ENCODE results near the gene ATP4B.

ATP4B gene

DNA sequence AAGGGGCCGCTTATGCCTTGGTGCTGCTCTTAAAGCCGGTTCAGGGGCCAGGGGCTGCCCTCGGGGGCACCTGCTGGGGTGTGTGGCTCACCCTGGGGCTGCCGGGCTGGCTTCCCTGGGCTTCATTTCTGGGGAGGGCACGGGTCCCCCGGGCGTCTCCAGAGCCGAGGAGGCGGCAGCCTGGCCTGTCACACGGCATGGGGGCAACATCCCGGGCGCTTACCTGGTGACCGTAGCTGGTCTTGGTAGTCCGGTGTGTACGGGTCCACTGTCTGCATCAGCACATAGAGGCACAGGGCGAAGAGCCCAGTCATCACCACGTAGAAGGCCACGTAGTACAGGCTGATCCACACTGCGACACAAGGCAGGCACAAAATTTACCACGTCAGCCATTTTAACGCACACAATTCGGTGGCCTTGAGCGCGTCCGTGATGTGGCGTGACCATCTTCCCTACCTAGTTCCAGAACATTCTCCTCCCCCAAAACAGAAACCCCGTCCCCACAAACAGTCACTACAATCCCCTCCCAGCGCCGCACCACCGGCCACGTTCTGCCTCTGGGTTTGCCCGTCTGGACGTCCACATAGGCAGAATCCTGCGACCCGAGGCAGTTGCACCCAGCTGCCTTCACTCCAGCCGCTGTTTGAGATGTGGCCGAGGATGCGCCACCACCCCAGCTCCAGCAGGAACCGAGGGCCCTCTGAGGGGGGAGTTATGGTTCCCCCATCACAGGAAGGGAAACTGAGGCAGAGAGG is 3.2 kb downstream of the ATP4B start:
- Histone ChIP-seq H3K4me1 (ENCODE audit: insufficient read depth, low read length) (no peaks in the 10 kb centered on the region), H3K9ac (ENCODE audit: low read depth, low read length) (no peak overlapping the region)

DNA sequence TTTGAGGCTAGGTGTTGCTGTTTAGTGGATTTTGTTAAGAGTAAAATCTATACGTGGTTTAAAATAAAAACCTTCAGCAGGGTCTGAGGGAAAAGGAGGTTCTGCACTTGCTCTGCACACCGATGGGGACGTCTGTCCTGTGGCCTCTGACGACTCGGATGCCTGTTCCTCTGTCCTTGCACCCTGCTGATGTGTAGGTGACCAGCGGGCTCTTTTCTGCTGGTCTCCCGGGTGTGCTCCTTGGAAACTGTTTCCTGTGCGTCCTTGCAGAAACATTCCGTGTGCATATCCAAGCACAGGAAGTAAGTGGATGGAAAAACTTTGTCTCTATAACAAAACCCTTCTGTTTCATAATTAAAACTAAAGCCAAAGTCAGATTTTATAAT is 3.8 kb downstream of the ATP4B start:
- Histone ChIP-seq H3K27ac (ENCODE audit: low read length) (no peak overlapping the region), H3K9ac (ENCODE audit: low read depth, low read length) (no peak overlapping the region), H3K36me3 (ENCODE audit: insufficient read depth, low read depth, low read length) (no peaks in the 10 kb centered on the region), H3K4me3 (ENCODE audit: low read length) (no peak overlapping the region), H3K27me3 (ENCODE audit: insufficient read depth, low read length) (no peaks in the 10 kb centered on the region), H3K4me1 (ENCODE audit: insufficient read depth, low read length) (no peaks in the 10 kb centered on the region), H3K9me3 (ENCODE audit: insufficient read depth, low read depth, low read length) (no peaks in the 10 kb centered on the region)

More for the DNA sequence above, 3.2 kb downstream of the ATP4B start:
- H3K27ac ChIP-seq (ENCODE audit: low read length): no peak overlapping the region
- no peaks in the 10 kb centered on the region for H3K27me3 ChIP-seq (ENCODE audit: insufficient read depth, low read length)
- no peaks in the 10 kb centered on the region for H3K9me3 ChIP-seq (ENCODE audit: insufficient read depth, low read depth, low read length)
- no peaks in the 10 kb centered on the region for H3K36me3 ChIP-seq (ENCODE audit: insufficient read depth, low read depth, low read length)
- no peak overlapping the region for H3K4me3 ChIP-seq (ENCODE audit: low read length)

DNA sequence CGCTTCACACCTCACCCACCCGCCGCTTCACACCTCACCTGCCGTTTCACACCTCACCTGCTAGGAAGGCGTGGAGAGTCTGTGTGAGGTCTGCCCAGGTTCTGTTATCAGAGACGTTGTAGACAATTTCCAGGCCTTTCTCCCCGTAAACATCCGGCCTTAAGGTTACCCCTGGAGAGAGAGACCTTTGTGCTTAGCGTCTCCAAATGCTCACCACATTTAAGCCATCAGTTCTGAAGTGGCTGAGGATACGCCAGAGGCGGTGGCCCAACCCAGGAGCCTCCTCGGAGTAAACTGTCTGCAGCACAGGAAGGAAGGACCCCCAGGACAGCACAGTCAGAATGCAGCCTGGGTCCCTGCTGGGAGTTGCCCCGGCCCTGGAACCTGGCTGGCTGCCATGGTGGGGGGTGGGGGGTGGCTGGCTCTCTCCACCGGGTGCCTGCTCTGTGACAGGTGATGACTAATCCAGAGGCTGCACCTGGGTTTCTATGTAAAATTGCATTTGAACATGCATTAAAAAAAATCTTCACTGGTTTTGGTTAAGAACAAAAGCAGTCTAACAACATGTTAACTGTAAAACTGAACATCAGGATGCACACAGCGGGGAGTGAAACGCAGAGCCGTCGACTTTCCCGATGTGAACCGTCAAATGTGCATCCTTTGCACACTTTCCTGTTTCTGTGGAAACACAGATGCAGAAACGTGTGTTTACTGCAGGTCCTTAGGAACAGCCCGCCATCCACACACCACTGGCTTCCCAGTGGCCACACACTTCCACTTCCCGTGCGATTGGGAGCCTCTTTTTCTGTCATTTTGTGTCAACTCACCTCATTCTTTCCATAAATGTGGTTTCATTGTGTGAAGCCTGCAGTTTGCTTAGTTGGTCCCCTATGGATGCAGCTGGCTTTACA is 4.5 kb downstream of the ATP4B start:
- Histone ChIP-seq H3K4me3 (ENCODE audit: low read length) (no peak overlapping the region), H3K4me1 (ENCODE audit: insufficient read depth, low read length) (no peaks in the 10 kb centered on the region), H3K27ac (ENCODE audit: low read length) (no peak overlapping the region), H3K9ac (ENCODE audit: low read depth, low read length) (no peak overlapping the region), H3K9me3 (ENCODE audit: insufficient read depth, low read depth, low read length) (no peaks in the 10 kb centered on the region), H3K36me3 (ENCODE audit: insufficient read depth, low read depth, low read length) (no peaks in the 10 kb centered on the region), H3K27me3 (ENCODE audit: insufficient read depth, low read length) (no peaks in the 10 kb centered on the region)

DNA sequence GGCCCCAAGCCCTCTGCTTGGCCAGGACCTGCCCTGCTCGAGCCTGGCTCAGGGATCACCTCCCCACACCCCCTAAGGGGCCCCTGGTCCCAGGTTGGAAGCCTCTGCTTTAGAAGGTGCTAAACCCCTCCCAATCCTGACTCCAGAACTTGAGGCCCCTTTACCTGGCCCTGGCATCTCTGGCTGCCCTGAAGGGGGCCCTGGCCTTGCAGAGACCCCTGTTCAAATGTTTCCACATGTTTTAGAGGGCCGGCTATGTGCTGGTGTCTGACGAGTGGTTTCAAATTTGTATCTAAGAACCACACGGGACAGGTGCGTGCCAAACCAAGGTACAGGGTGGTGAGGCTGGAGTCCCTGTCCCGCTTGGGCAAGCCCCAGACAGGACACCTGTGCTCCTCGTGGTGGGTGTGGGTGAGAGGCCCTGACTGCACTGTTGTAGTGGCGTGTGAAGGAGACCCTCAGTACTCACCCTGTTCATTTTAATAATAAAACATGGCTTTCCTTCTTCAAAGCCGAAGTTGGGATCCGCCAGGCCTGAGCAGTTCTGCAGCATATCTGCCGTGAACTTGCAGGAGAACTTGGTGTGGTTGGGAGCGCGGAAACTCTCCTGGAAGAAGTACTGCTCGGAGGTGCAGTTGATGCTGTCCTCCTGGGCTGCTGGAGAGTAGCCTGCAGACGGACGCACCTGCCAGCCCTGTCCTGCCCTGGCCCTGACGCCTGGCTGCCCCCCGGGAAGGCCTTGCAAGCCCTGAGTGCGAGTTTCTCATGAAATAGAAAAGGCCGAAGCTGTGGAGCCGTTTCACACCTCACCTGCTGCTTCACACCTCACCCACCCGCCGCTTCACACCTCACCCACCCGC is 5.4 kb downstream of the ATP4B start:
- Histone ChIP-seq H3K9me3 (ENCODE audit: insufficient read depth, low read depth, low read length) (no peaks in the 10 kb centered on the region), H3K36me3 (ENCODE audit: insufficient read depth, low read depth, low read length) (no peaks in the 10 kb centered on the region), H3K4me1 (ENCODE audit: insufficient read depth, low read length) (no peaks in the 10 kb centered on the region), H3K9ac (ENCODE audit: low read depth, low read length) (no peak overlapping the region), H3K27ac (ENCODE audit: low read length) (no peak overlapping the region), H3K27me3 (ENCODE audit: insufficient read depth, low read length) (no peaks in the 10 kb centered on the region), H3K4me3 (ENCODE audit: low read length) (no peak overlapping the region)

DNA sequence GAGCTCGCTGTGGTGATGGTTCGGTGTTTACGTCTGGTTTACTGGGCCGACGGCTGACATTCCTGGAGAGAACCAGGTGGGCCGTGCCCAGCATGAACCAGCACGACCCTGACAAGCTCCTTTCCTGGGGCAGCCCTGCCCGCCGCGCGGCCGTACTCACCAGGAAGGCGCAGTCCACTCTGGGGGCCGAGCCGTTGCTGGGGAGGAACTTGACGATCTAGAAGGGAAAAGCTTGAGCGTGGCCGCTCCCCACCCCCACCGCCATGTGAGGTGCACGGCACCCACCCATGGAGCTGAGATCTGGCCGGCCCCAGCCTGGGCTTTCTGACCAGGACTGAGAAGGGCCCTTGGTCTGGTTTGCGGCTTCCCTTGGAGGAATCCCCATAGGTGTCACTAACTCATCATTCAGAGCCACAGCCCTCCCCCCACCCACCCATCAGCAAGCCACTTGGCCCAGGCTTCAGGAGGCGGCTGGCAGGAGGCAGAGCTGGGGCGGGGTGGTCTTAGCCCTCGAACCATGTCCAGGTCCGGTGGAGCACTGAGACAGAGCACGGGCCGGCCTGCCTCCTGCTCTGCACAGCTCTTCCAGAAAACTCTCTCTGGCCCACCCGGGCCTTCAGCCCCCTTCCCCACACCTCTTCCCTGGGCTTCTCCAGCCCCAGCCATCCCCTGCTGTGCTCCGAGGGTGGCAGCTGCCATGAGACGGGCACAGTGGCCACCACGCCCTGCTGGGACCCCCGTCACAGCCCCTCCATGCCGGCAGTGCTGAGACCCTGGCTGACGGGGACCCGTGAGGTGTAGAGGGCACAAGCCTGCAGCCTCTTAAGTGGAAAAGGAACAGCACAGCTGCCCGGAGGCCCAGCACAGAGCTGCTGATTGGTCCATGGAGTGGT is 6.2 kb downstream of the ATP4B start:
- H3K36me3 ChIP-seq (ENCODE audit: insufficient read depth, low read depth, low read length): no peaks in the 10 kb centered on the region
- no peak overlapping the region for H3K27ac ChIP-seq (ENCODE audit: low read length)
- no peak overlapping the region for H3K4me3 ChIP-seq (ENCODE audit: low read length)
- no peaks in the 10 kb centered on the region for H3K9me3 ChIP-seq (ENCODE audit: insufficient read depth, low read depth, low read length)
- H3K27me3 ChIP-seq (ENCODE audit: insufficient read depth, low read length): no peaks in the 10 kb centered on the region
- no peak overlapping the region for H3K9ac ChIP-seq (ENCODE audit: low read depth, low read length)
- no peaks in the 10 kb centered on the region for H3K4me1 ChIP-seq (ENCODE audit: insufficient read depth, low read length)

DNA sequence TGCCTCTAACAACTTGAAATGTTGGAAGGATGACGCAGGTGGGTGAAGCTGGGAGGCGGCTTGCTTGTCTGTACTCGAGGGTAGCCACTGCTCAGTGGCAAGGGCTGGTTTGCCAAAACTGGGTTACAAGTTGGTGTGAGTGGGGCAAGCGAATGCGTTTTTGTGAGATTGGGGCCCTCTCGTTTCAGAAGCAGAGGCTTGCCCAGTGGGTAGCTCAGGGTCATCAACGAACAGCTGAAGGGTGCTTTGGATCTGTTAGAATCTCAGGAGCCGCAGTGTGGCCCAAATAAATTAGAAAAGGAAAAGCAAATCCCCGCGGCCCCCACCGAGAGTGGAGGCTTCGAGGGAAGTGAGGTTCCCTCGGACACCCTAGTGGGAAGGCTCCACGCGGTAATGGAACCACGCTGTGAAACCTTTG is 7.3 kb downstream of the ATP4B start:
- H3K27me3 ChIP-seq (ENCODE audit: insufficient read depth, low read length): no peaks in the 10 kb centered on the region
- H3K27ac ChIP-seq (ENCODE audit: low read length): no peak overlapping the region
- no peak overlapping the region for H3K9ac ChIP-seq (ENCODE audit: low read depth, low read length)
- no peaks in the 10 kb centered on the region for H3K4me1 ChIP-seq (ENCODE audit: insufficient read depth, low read length)
- no peaks in the 10 kb centered on the region for H3K36me3 ChIP-seq (ENCODE audit: insufficient read depth, low read depth, low read length)
- H3K9me3 ChIP-seq (ENCODE audit: insufficient read depth, low read depth, low read length): 0 out of 2 replicates have a peak, but pooled peaks cover 2% of the 10 kb centered on the region
- H3K4me3 ChIP-seq (ENCODE audit: low read length): no peak overlapping the region

DNA sequence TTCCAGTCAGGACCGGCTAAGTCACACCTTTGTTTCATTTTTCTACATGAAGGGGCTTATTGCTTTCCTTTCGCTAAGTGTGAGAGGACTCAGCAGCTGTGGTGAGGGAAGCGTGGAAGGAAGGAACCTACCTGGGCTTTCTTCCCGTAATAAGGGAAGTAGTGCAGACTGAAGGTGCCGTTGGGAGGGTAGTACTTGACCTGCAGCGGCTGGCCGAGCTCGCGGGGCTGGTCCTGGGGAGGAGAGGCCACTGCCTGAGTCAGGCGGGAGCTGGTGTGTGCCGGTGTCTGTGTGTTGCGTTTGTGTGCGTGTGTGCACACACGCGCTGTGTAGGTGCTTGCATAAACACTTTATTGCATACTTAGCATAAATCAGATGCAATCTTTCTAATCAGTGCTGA is 7.7 kb downstream of the ATP4B start:
- Histone ChIP-seq H3K27me3 (ENCODE audit: insufficient read depth, low read length) (no peaks in the 10 kb centered on the region), H3K27ac (ENCODE audit: low read length) (no peak overlapping the region), H3K36me3 (ENCODE audit: insufficient read depth, low read depth, low read length) (no peaks in the 10 kb centered on the region), H3K9me3 (ENCODE audit: insufficient read depth, low read depth, low read length) (peaks cover 7% of the 10 kb centered on the region; the same call in 1 of the 2 replicates), H3K4me3 (ENCODE audit: low read length) (no peak overlapping the region), H3K4me1 (ENCODE audit: insufficient read depth, low read length) (no peaks in the 10 kb centered on the region), H3K9ac (ENCODE audit: low read depth, low read length) (no peak overlapping the region)

DNA sequence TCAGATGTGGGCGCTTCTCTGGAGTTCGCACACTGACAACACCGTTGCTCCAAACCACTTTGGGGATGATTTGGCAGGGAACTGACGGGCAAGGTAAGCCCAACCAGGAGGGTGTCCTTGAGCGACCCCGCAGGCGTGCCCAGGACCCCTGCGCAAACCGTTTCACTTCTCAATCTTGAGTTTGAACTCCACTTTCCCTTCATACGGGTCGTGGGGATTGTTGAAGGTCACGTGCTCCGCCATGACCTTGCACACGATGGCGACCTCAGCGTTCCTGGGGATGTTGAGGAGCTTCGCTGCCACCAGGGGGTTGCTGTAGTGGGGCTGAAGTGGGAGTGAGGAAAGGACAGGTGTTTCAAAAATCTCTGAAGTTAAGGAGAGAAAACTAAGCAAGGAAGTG is 8.8 kb downstream of the ATP4B start:
- H3K27me3 ChIP-seq (ENCODE audit: insufficient read depth, low read length): no peaks in the 10 kb centered on the region
- H3K9ac ChIP-seq (ENCODE audit: low read depth, low read length): no peak overlapping the region
- H3K36me3 ChIP-seq (ENCODE audit: insufficient read depth, low read depth, low read length): no peaks in the 10 kb centered on the region
- no peak overlapping the region for H3K27ac ChIP-seq (ENCODE audit: low read length)
- H3K9me3 ChIP-seq (ENCODE audit: insufficient read depth, low read depth, low read length): peaks cover 14% of the 10 kb centered on the region; the same call in 1 of the 2 replicates
- no peak overlapping the region for H3K4me3 ChIP-seq (ENCODE audit: low read length)
- H3K4me1 ChIP-seq (ENCODE audit: insufficient read depth, low read length): no peaks in the 10 kb centered on the region

DNA sequence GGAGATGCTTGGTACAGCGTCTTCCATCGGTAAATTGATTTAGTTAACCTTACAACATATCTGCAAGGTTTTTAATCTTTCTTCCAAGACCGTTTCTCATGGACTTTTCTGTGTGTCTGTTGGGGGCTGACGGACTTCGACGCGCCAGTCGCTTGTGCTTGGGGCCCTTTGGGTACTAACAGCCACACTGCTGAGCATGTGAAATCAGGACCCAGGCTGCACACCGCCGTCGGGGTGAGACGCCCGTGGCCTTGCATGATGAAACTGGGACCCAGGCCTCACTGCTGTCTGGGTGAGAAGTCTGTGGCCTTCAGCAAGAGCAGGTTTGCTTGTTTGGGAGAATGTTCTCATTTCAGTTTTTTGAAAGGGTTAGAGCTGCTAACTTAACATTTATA is 9.8 kb downstream of the ATP4B start:
- H3K27ac ChIP-seq (ENCODE audit: low read length): no peak overlapping the region
- H3K9ac ChIP-seq (ENCODE audit: low read depth, low read length): no peak overlapping the region
- no peak overlapping the region for H3K4me3 ChIP-seq (ENCODE audit: low read length)
- peaks cover 16% of the 10 kb centered on the region; the same call in 1 of the 2 replicates for H3K9me3 ChIP-seq (ENCODE audit: insufficient read depth, low read depth, low read length)
- no peaks in the 10 kb centered on the region for H3K36me3 ChIP-seq (ENCODE audit: insufficient read depth, low read depth, low read length)
- H3K27me3 ChIP-seq (ENCODE audit: insufficient read depth, low read length): no peaks in the 10 kb centered on the region
- no peaks in the 10 kb centered on the region for H3K4me1 ChIP-seq (ENCODE audit: insufficient read depth, low read length)

DNA sequence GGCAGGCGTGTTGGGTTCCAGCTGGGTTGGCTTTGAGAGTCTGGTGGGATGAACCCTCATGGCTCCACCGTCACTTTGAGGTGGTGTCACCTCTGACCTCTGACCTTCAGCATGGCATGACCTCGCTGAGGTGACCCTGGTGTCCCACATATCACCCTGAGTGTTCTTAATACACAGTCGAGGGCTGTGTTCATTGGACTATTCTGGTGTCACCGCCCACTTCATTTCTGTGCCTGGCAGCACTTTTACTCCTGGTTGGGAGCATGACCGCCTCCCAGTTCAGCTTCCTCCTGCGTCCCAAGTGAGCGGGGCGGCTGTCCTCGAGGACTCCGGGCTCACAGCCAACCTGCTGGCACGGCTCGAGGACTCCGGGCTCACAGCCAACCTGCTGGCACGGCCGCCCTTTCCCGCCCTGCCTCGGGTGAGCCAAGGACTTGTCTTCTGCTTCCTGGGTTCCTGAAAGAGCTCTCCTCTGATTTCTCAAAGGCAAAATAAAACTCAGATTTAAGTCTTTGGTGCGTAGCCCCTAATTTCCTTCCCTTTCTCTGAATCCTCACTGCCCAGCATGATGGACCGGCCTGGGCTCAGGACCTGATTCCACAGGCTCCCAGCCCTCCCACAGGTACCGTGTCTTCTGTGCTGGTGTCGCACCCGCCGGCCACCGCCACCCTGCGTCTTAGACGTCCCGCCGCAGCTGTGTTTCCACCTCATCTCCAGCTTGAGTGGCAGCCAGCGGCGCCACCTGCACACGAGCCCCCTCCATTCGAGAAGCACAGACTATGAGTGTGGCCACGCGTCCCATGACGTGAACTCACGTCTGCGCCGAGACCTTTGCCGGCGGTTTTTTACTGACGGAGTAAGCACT is 10.4 kb downstream of the ATP4B start:
- no peak overlapping the region for H3K9ac ChIP-seq (ENCODE audit: low read depth, low read length)
- no peak overlapping the region for H3K4me3 ChIP-seq (ENCODE audit: low read length)
- H3K27me3 ChIP-seq (ENCODE audit: insufficient read depth, low read length): no peaks in the 10 kb centered on the region
- H3K27ac ChIP-seq (ENCODE audit: low read length): no peak overlapping the region
- peaks cover 22% of the 10 kb centered on the region; the same call in 1 of the 2 replicates for H3K9me3 ChIP-seq (ENCODE audit: insufficient read depth, low read depth, low read length)
- H3K36me3 ChIP-seq (ENCODE audit: insufficient read depth, low read depth, low read length): peaks cover 1% of the 10 kb centered on the region; the same call in 1 of the 2 replicates
- H3K4me1 ChIP-seq (ENCODE audit: insufficient read depth, low read length): no peaks in the 10 kb centered on the region
